ENCODE results near the gene MYEOV. TPM values are rescaled to one million over a fixed set of nuclear protein-coding genes. Genes with fewer than 3 reads are reported as not detected.

MYEOV gene
- total and polyA plus RNA-seq, 2 of the 8 experiments (the other 6 are each of a cell fraction or from before 2014, with no cell fraction given), result 0.44 to 0.67 TPM

DNA sequence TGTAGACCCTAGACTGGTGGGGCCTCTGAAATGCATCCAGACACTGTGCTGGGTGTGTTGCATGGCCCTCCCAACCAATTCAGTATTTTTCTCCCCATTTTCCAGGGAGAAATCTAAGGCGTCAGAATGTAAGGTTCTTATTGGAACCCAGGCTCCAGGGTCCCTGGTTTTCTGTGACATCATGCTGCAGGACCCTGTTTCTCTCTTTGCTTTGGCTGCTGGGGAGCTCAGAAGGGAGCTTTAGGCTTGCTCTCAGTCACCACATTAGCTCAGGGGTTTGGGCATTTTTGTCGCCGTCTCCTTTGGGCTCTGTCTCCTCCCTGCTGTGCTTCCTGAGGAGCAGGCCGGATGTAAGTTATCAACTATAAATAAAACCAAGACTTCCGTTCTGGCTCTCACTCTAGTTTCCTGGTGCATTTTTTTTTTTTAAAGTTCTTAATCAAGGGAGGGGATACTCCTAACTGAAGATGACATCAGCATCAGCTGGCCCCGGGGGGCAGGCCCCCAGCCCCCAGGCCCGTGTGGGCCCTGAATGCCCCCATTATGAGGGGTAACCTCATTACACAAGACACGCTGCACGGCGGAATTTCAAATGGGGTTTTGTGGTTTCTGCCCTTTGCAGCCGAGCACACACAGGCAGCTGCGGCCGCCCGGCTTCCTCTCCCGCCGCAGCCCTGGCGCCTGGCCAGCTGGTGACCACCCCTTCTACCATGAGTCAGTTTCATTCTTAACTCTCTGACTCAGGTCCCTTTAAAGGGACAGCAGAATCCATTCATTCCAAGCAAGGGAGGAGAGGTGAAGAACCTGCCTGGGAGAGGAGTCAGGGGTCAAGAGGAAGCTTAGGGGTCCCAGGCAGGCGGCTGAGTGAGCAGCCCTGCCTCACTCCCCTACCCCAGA is 3.2 kb downstream of the MYEOV start (continued):
- TF ChIP-seq, protein P1, sequence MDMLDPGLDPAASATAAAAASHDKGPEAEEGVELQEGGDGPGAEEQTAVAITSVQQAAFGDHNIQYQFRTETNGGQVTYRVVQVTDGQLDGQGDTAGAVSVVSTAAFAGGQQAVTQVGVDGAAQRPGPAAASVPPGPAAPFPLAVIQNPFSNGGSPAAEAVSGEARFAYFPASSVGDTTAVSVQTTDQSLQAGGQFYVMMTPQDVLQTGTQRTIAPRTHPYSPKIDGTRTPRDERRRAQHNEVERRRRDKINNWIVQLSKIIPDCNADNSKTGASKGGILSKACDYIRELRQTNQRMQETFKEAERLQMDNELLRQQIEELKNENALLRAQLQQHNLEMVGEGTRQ (IDR thresholded peaks at IDR 0.05; ENCODE audit: low read length), result no peak
- no peak for TF ChIP-seq TCF12 (IDR thresholded peaks at IDR 0.05; ENCODE audit: low read depth, low read length)

Measured in H1 (cell line).